ENCODE measurements around the gene S1PR5.

DNA sequence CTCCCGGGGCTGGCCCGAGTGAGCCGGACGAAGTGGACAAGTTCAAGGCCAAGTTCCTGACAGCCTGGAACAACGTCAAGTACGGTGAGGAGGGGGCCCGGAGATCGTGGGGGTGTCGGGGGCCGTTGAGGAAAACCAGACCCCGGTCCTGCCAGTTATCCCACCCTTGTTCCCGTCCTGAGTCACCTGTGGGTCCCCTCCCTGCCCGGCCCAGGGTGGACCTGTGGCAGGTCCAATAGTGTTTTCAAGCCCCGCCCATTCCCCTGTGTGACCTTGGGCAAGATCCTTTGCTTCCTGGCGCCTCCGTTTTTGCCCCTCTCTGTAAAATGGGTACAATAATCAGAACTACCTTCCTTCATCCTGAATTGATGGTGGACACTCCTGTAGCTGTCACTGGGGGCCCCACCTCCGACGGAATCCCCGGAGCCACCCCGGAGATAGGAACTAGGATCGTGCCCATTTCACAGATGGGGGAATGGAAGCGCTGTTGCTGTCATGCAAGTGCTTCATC lies 27.1 kb upstream of the S1PR5 start:
- TF ChIP-seq CTCF (conservative IDR thresholded peaks at IDR 0.05; ENCODE audit: low read depth, low read length), result no peak
- no peak for TF ChIP-seq EZH2phosphoT487 (IDR thresholded peaks at IDR 0.05; ENCODE audit: borderline replicate concordance, low read length)
- no peak for TF ChIP-seq EZH2 (IDR thresholded peaks at IDR 0.05; ENCODE audit: low read length, unreplicated experiment)

Measured in PC-3 (cell line).